Activated T-helper 9 cell treated with anti-CD3 and anti-CD28 coated beads, Interleukin-2, amount 50 U/mL, for 16 hours (primary cell): ENCODE data around the gene PLA2G6.

ENCODE experiments used
- DNase-seq: peaks from one replicate; pipeline ENCODE4 v3.0.0-alpha.2; 2020; ENCODE audit warnings: low read depth

The PLA2G6 gene

DNA sequence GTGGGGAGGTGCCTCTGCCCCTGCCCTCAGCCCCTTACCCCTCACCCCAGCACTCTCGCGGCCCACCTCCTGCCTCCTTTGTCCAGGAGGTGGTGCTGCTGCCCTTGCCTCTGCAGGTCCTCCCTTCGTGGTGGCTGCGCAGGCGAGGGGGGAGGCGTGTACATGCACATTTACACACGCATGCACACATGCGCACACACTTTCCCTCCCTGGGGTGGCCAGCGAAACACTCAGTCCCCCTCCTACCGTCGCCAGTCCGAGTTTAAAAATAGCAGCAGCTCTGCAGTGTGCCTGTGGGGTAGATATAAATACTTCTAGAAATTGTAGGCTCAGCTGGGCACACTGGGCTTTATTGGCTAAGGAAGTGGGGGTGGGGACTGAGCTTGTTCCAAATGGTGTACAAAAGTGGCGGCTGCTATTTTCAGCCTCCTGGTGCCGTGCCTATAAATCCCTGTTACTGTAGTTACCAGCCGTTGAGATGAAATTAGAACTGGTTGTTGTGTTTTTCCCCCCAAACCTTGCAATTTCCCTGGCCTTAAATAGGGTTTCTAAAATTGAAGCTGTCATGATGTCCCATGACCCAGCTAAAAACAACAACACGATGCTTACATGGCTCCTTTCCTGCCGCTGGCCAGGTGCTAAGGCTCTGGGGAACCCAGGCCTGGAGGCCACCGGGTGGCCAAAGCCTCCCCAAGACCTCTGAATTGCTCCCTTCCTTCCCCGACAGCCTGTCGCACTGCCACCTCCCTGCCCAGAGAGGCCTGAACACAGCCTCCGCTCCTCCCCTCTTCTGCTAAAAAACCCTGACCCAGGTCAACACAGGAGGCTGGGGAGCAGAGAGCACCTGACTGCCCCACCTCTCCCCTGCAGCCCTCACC is 112.0 kb downstream of the PLA2G6 start:
- no peak for DNase-seq

GRCh38 chr22:38068641-38069371 is 112.8 kb downstream of the PLA2G6 start:
- DNase-seq: no peak

DNA sequence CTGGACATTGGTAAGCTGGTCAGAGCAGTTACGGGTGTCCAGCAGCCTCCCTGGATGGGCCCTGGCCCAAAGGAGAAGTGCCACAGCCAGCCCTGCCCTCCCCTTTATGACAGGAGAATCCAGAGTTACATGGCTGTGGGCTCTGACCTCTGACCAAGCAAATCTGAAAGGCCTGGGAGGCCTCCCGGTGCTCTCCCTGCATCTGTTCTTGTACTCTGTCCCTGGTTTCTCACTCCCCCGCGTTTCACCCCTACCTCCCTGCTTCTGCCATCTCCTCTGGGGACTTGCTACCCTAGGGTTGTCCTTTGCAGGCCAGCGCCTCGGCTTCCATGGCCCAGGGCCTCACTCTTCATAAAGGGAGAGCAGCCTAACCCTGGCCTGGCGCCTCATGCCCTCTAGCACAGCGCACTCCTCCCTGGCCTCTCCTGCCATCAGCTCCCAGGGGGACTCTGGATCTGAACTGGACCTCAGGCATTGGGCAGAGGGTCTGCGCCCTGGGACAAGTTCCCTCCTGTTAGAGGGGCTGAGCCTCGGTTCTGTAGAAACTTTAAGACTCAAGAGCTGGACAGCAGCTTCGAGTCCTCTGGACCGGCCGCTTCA is 113.8 kb downstream of the PLA2G6 start:
- no peak for DNase-seq

DNA sequence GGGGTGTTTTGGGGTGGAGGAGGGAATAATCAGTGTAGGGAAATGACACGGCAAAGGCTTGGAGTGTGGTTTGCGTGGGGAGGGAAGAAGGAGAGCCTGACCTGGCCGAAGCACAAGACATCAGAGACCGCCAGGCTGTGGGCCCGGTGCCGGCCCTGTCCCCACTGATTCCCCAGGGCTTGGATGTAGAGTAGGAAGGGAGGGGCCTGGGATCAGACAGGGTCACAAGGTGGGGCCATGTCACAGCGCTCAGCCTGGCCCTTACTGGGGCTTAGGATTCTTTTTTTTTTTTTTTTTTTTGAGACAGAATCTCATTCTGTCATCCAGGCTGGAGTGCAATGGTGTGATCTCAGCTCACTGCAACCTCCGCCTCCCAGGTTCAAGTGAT is 114.6 kb downstream of the PLA2G6 start:
- no peak for DNase-seq

DNA sequence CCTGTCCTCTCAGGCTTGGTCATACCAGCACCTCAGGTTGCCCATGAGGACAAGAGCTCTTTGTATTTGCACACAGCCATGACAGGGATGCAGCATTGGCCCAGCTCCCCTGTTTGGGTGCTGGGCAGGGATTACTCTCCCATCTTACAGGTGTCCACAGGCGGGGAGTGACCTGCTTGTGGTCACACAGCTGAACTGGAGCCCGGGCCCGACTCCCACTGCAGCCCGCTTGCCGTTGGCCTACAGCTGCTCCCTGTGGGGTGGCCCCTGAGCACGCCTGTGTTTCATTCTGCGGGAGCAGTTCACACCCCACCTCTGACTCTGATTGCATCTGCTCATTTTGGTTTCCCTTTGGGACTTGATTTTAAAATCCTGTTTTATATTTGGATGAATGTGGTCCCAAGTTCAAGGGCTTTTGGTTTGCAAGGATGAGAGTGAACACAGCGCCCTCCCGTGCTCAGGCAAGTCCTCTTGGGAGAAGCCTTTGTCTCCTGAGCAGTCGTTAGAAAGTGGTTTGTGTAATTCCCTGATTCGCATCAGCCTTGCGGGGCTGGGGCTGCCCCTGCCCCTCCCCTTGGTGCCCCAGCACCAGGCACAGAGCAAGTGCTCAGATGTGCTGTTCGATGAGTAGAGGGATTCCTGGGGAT is 115.1 kb downstream of the PLA2G6 start:
- DNase-seq: no peak

DNA sequence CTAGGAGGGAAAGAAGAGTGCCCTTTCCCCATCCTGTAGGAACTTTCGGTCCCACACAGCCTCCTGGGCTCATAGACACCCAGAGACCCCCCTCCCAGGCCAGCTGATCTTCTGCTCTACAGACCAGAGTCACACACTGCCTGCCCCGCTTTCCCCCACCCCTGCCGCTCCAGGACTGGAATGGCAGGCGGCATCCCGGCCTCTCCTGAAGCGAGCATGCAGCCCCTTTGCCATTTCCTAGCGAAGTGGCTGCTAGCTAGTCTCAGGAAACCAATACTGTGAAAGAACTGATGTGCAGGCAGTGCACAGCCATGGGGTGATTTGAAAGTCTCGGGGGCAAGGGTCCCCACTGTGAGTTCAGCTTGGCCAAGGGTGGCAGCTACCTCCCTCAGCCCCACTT is 116.1 kb downstream of the PLA2G6 start:
- DNase-seq: no peak

GRCh38 chr22:38062791-38063190 is 118.8 kb downstream of the PLA2G6 start:
- no peak for DNase-seq
